COLO829 (cell line): ENCODE results near the gene CIAPIN1.
"Not testable (repeated sequence)": the region's sequence is repeated elsewhere in the genome, so short reads cannot be mapped to it uniquely, and the experiment has no call there.

Experiments used
- DNase-seq: peaks from one replicate; pipeline ENCODE4 v3.0.0; 2012; ENCODE audit warnings: low spot score

CIAPIN1 gene

DNA sequence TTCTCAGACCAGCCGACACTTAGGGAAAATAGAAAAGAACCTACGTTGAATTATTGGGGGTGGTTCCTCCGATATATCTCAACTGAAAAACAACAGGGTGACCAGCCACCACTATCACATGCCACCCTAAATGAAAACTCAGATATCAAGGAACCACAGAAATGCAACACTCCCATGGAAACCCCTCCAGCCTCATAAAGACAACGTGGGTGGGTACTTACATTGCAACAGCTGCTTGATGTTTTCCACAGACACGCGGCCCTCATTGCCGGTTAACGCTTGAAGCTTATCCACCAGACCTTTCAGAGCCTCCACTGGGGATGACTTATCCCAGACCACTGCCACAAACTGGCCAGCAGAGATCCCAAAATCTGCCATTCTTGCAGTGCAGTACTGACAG is 6.6 kb downstream of the CIAPIN1 start:
- not testable (repeated sequence) for DNase-seq

DNA sequence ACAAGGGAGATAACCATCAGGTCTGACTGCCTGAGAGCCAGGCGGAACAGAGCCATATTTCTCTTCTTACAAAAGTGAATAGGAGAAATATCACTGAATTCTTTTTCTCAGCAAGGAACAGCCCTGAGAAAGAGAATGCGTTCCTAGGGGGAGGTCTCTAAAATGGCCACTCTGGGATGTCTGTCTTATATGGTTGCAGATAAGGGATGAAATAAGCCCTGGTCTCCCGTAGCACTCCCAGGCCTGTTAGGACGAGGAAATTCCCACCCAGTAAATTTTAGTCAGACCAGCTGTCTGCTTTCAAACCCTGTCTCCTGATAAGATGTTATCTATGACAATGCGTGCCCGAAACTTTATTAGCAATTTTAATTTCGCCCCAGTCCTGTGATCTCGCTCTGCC is 7.2 kb downstream of the CIAPIN1 start:
- not testable (repeated sequence) for DNase-seq

DNA sequence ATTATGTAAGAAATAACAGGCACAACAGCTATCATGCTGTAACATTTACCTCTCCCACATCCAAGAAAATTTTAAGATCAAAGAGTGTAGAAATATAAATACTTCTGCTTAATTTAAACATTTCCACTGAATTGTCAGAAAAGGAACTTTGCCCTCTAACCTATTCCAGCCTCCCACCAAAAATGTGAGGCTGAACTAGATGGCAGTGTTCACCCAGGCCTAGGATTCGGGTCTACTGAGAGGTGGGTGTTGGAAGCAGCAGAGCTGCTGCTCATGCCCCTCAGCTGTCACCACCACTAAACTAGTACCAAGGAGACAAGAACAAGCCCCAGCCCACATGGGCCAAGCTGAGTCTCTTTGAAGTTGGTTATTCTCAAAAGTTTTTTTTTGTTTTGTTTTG is 11.3 kb downstream of the CIAPIN1 start:
- DNase-seq = no peak

DNA sequence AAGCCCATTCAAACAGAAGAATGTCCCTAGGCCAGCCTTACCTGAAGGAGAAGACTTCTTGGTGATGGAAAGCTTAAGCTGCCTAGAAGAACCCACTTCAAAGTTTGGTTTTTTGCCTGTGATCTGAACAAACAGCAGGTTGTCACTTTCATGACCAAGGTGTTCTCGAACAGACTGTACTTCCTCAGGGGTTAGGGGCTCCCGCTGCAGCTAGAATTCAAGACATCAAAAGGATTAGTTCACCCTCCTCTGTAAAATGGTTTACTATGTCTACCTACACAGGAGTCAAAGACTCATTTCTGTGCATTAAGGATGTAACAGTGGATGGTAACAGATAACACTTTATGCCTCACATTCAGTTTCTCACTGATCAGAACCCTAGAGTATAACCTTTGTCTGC is 13.2 kb downstream of the CIAPIN1 start:
- DNase-seq = no peak

DNA sequence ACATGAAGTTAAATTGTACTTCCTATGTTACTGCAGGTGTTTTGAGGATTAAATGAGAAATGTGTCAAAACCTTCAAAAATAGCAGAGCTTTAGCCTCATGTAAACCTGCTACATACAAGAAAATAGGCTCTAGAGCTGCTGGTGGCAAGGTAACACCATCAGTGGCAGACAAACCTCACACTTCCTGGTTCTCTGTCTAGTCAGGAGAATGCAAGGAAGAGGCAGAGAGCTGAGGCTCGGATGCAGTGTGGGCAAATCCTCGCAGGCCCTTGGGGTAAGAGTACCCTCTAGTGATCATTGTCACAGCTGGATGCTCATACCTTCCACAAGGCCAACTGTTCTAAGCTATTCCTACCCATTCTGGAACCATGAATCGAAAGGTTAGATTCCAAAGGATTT is 14.2 kb downstream of the CIAPIN1 start:
- DNase-seq = no peak

DNA sequence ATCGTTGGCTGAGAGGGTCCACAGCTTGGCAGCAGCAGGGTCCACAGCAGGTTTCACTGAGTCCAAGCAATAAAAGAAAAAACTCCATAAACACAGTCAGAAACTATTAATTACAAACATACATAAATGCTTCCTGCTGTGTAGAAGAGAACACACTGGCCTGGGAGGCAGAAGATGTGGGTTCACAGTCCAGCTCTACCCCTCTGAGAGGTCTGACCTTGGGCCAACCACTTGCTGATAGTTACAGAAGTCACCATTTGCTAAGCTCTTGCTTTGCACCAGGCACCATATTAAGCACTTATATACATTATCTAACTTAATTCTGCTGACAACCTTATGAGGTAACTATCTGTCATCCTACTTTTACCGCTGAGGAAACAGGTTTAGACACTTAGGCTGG is 14.7 kb downstream of the CIAPIN1 start:
- DNase-seq = no peak

DNA sequence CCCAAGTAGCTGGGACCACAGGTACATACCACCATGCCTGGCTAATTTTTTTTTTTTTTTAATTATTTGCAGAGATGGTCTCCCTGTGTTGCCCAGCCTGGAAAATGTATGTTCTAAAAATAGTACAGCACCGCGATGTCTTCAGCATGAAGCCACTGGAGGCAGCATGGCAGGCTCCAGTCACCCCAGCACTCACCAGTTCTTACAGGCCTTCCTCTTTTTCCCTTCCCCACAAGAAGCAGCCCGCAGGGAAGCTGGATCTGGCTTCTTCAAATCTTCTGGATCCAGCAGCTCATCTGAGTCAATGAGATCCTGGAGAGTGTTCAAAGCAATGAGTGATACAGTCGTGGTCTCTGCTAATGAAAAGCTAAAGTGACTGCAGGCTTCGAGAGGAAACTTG is 16.2 kb downstream of the CIAPIN1 start:
- no peak for DNase-seq

DNA sequence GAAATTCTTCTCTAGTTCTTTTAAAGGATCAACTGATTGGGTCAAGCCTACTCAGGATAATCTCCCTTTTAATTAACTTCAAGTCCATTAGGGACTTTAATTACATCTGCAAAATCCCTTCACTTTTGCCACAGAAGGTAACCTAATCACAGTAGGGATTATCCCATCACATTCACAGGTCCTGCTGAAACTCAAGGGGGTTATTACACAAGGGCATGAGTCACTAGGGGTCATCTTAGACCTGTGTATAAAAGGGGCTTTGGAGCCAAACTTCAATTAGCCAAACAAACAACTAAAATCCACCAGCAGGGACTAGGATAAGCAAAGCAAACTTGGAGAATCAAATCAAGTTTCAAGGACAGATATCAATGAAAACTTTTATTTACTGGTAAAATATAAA is 19.4 kb downstream of the CIAPIN1 start:
- no peak for DNase-seq

DNA sequence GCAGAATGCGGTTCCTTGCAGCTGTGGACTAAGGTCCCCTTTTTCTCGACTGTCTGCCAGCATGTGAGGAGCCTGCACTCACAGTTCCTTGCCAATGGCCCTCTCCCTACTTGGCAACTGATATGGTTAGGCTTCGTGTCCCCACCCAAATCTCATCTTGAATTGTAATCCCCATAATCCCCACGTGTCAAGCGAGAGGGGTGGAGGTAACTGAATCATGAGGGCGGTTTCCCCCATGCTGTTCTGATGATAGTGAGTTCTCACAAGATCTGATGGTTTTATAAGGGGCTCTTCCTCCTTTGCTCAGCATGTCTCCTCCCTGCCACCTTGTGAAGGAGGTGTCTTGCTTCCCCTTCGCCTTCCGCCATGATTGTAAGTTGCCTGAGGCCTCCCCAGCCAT is 19.9 kb downstream of the CIAPIN1 start:
- no peak for DNase-seq

DNA sequence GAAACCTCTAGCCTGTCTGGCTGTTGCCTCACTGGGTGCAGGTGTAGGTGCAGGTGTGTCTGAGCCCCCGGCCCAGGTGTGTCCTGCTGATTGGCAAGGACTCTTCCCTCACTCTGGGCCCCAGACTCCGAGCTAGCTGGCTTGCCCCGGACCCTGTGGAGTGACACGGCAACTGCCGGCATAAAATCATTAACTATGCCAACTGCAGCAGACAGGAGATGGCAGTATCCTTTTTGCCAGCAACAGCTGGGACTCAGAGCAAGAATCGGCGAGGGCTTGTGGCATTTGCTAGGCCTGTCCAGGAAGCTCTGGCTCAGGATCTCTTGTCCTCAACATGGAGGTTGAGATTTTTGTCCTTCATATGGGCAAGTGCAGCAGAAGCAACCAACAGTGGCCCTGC is 20.8 kb downstream of the CIAPIN1 start:
- DNase-seq = no peak

DNA sequence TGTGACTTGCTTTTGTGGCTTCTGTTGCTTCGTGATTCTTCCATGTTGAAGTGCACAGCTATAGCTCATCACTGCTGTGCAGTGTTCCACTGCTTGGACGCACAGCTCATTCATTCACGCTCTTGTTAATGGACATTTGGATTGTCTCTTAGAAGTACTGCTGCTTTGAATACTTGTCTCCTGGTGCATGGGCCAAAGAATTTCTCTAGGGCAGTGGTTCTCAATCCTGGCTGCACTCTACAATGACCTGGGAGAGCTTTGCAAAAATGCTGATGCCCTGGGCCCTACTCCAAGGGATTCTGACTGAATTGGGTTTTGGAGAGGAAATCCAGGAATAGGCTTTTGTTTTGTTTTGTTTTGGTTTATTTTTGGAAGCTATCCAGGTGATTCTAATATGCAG is 22.6 kb downstream of the CIAPIN1 start:
- no peak for DNase-seq

DNA sequence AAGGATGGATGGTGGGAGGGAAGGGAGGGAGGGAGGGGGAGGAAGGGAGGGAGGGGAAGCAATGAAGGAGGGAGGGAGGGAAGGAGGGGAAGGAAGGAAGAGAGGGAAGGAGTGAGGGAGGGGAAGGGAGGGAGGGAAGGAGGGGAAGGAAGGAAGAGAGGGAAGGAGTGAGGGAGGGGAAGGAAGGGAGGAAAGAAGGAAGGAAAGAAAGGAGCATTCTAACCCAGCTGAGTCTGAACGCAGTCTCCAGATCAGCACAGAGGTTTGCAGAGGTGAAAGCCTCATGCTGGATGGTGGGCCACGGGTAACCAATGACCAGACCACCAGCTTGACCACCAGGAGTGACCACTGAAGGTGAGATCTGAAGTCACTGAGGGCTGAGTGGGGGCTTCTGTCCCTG is 24.0 kb downstream of the CIAPIN1 start:
- DNase-seq = no peak

DNA sequence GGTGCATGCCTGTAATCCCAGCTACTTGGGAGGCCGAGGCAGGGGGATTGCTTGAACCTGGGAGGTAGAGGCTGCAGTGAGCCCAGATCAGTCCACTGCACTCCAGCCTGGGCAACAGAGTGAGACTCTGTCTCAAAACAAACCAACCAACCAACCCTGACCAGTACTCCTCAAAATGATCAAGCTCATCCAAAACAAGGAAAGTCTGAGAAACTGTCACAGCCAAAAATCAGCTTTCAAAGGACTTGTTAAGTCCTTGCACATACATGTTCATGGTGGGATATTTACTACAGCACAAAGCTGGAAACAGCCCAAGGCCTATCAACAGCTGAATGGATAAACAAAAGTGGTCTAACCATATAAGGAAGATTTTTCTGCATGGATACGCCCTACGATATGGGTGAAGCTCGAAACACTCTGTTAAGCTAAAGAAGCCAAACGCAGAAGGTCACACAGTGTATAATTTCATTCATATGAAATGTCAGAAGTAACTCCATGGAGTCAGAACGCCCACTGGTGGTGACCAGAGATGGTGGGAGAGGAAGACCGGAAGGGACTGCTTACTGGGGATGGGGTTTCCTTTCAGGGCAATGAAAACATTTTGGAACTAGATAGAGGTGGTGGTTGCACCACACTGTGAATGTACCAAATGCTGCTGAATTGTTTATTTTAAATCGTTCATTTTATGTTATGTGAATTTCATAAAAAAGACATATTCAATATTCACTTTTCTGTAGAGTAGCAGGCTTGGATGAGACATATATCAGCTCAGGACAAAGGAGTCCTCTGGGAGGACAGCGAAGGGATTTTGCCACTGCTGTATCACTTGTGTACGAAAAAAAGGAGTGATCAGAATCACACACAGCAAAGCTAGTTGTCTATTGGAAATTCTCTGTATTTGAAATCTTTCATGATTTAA is 24.9 kb downstream of the CIAPIN1 start:
- DNase-seq = peak; percentile 42

DNA sequence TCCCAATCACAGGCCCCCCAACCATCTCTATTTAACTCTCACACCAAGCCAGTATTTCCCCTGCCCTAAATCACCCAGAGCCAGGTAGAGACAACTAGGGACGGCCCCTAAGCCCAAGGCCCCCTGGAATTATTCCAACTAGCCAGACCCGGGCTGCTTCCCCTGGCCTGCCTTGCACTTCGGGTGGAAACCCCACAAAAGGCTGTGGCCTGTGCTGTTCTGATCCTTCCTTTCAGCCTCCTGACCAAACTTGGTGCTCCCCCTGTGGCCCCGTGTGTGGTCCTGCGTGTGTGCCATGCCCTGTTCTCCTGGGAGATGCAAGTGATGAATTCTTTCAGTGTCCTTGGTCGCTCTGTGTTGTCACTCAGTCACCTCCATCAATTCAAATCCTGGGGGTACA is 27.7 kb downstream of the CIAPIN1 start:
- DNase-seq = no peak

DNA sequence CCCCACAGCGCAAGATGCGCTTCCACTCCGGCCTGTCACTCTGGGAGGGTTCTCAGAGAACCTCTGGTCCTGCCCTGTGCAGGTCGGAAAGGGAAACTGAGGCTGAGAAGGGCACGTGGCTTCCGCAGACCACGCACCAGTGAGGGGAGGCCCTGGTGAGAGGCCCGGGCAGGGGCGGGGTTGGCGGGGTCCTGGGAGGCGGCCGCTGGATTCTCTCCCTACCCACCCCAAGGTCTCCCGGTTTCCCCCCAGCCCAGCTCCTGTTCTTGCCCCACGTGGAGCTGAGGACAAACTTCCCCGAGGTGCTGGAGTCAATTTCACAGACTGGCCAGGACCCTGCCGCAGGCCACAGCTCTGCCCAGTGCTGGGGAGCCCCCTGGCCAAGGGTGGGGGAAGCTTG is 31.1 kb downstream of the CIAPIN1 start:
- no peak for DNase-seq

DNA sequence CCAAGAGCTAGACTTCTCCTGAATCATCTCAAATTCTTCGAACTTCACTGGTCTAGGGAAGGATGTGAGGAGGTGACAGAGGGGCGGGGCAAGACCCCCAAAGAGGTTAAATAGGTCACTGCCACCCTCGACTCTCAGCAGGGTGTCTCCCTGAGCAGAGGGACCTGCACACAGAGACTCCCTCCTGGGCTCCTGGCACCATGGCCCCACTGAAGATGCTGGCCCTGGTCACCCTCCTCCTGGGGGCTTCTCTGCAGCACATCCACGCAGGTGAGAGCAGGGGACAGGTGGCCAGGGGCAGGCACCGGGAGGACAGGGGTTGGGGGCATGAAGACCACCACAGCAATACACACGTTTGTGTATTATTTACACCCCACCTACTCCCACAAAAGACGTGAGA is 33.5 kb downstream of the CIAPIN1 start:
- no peak for DNase-seq

DNA sequence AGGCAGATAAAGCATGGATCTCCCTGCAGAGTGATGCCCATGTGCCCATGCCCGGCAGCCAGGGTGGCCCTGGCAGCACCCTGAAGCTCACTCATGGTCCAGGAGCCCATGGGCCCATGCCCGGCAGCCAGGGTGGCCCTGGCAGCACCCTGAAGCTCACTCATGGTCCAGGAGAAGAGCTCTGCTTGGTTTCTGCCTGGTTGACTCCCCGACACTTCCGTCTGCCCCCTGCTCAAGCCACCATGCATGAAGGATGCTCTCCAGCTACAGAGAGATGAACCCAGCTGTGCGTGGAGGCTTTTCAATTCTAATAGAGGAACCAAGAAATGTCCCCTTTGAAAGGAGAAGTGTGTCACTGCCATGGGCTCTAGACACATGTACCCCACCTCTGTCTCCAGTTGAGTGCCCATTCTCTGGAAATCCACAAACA is 33.9 kb downstream of the CIAPIN1 start:
- DNase-seq = no peak

DNA sequence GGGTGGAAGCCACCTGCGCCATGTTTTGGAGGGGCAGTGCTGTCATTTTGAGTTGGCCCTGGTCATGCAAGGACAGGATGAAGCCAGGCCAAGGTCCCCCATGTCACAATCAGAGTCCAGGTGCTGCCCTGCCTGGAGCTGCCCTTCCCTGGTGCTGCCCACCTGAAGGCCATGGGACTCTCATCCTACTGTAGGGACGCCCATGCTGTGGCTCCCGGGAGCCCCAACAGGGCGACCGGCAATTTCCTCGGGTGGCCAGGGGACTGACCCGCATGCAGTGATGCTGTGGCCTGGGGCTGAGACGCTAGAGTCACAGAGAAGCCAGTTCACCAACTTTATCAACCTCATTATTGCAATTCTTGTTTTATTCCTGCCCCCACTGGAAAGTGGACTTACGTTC is 34.6 kb downstream of the CIAPIN1 start:
- DNase-seq = no peak

DNA sequence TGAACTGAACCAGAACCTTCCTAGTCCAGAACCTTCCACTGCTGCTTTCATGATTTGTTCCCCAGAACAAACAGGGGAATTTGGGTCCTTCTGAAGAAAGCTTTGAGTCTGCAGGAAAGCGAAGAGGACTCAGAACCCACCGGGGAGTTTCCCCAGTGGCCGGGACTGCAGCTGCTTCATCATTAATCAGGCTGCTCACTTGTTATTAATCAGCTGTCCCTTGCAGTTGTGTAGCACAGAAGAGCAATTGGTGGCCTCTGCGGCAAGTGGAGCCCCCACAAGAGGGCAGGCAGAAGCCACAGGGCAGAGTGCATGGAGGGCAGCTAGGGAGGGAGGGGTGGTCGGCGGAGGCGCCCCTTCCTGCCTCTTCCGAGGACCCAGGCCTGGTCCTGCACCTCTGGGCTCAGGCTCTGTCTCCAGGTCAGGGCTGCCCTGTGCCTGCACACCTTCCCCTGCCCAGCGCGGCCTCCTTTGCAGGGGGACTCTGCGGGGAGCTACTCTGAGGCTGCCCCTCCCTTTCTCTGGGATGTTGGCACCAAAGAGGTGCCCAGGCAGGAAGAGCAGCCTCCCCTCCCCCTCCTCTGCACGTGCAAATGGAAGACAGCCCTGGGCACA is 35.7 kb downstream of the CIAPIN1 start:
- DNase-seq = no peak

DNA sequence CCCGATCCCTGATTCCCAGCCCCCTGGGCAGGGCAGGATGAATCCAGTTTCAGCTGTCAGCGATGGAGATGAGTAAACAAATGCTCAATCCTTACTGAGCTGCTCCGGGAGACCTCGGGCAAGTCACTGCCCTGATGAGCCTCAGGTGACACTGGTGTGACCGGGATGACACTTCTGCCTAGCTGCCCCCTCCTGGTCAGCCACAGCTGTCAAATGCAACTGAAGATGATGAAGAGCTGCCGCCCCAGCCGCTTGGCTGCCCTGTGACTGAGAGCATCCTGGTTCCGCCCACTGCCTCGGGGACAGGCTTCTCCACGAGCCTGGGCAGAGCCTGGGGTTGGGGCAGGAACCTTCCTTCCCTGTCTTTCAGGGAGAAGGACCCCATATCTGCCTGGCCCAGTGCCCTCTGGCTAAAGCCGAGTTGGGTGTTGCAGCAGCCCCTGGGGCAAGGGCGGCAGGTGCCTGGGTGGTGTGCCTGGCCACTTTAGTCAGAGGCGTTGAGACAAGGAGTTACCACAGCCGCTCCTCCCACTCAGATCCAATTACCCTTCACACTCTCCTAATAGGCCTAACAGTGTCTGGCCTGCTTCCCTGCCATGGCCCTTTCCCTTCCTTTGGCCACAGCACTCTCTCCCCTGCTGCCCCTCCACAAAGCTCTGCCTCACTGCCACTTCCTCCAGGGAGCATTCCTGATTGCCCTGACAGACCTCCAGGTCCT is 37.2 kb downstream of the CIAPIN1 start:
- DNase-seq = no peak

DNA sequence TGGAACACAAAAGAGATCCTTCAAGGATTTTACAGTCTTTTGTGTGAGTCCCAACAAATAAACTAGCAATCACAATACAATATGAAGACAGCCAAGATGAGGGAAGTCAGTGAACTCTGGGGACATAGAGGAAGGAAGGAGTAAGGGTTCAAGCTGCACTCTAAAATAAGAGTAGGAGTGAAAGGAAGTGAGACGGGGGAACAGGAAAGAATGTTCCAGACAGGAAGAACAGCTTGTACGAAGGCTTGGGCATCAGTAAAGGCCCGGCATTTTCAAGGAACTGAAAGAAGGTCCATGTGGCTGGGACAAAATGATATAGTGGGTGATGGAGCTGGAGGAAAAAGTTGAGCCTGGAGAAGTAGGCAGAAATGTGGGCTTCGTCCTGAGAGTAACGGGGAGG is 38.1 kb downstream of the CIAPIN1 start:
- DNase-seq = no peak

DNA sequence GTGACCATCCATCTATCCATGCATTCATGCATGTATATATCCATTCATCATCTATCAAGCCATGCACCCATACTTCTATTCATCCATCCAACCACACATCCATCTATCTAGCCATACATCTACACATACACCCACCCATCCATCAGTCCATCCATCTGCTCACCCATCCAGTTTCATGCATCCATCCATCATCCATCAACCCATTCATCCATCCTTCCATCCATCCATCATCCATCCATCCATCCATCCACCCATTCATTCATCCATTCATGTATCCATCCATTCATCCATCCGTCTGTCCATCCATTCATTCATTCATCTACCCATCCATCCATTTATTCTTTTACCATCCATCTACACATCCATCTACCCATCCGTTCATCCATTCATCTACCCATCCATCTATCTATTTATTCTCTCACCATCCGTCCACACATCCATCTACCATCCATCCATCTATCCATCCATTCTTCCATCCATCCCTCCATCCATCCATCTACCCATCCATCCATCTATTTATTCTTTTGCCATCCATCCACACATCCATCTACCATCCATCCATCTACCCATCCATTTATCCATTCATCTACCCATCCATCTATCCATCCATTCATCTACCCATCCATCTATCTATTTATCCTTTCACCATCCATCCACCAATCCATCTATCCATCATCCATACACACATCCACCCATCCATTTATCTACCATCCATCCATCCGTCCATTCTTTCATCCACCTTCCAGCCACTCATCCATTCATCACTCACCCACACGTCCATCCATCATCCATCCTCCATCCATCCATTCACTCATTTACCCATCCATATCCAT is 39.4 kb downstream of the CIAPIN1 start:
- no peak for DNase-seq
